Subcutaneous adipose tissue (tissue), 4 donors: ENCODE results near the gene TMEM221. TPM values are rescaled to one million over a fixed set of nuclear protein-coding genes. Genes with fewer than 3 reads are reported as not detected.

Source experiments
- CTCF ChIP-seq: fragments of 450-650 bp; IDR thresholded peaks from one replicate; pipeline ENCODE4 v1.5.1; 2016; ENCODE audit warnings: low read depth, mild to moderate bottlenecking, control low read depth, antibody characterized with exemption, moderate library complexity
- total RNA-seq, 4 donors: library from RNA; depleted of rRNA; stranded (reverse); fragments of >200 nt; gene quantifications; one replicate each; pipeline ENCODE4 v1.1.0, GENCODE V29; 2016

TMEM221 gene
- total RNA-seq, 4 donors from 2014 or later, result 0.34 to 0.66 (median 0.49) TPM; not detected in 1

- TF ChIP-seq CTCF, result no peak
Observed at GRCh38 chr19:17429641-17430113, 18.8 kb downstream of the TMEM221 start.

GRCh38 chr19:17424743-17425365 lies 23.6 kb downstream of the TMEM221 start:
- no peak for TF ChIP-seq CTCF

GRCh38 chr19:17423429-17424208 lies 24.8 kb downstream of the TMEM221 start:
- TF ChIP-seq CTCF, result no peak

- TF ChIP-seq CTCF, result no peak
Observed at GRCh38 chr19:17421942-17422341, 26.5 kb downstream of the TMEM221 start.

- no peak for TF ChIP-seq CTCF
Observed at GRCh38 chr19:17420475-17420924, 28.0 kb downstream of the TMEM221 start.

- TF ChIP-seq CTCF, result no peak
Observed at GRCh38 chr19:17419621-17420474, 28.6 kb downstream of the TMEM221 start, which contains the start of gene MVB12A. TSS of gene MVB12A (plus strand) at chr19:17420047. CDS start at chr19:17420136, 89 bp downstream.

- no peak for TF ChIP-seq CTCF
Observed at GRCh38 chr19:17419154-17419620, 29.3 kb downstream of the TMEM221 start.
